Astrocyte of the cerebellum (primary cell): ENCODE measurements around the gene RFNG.
A peak's percentile ranks its signal among the peaks of the same experiment; 100 is the strongest.

ENCODE experiments used
- DNase-seq: peaks from one replicate; pipeline ENCODE4 v3.0.0-alpha.2; 2011; ENCODE audit warnings: low read depth
- H3K4me3 ChIP-seq: 2 replicates; pipeline ENCODE4 v1.5.1; 2011; ENCODE audit warnings: mild to moderate bottlenecking, low read depth, low read length, moderate library complexity
- in situ Hi-C: cut with HindIII; loops from 2 replicates; pipeline ENCODE4 v1.10.0; 2017; ENCODE audit warnings: low sequenced_read_pairs
- TF ChIP-seq, protein P1 (sequence below): IDR thresholded peaks from 2 replicates; pipeline ENCODE4 v1.5.1; 2012; ENCODE audit warnings: low read length, low read depth, moderate library complexity, mild to moderate bottlenecking; ENCODE audit errors: missing control alignments

The RFNG gene

GRCh38 chr17:82008941-82009405 is 42.6 kb downstream of the RFNG start:
- in situ Hi-C loops = no loop called here
- no peak overlapping the region for H3K4me3 ChIP-seq
- no peak for DNase-seq
- TF ChIP-seq, protein P1, sequence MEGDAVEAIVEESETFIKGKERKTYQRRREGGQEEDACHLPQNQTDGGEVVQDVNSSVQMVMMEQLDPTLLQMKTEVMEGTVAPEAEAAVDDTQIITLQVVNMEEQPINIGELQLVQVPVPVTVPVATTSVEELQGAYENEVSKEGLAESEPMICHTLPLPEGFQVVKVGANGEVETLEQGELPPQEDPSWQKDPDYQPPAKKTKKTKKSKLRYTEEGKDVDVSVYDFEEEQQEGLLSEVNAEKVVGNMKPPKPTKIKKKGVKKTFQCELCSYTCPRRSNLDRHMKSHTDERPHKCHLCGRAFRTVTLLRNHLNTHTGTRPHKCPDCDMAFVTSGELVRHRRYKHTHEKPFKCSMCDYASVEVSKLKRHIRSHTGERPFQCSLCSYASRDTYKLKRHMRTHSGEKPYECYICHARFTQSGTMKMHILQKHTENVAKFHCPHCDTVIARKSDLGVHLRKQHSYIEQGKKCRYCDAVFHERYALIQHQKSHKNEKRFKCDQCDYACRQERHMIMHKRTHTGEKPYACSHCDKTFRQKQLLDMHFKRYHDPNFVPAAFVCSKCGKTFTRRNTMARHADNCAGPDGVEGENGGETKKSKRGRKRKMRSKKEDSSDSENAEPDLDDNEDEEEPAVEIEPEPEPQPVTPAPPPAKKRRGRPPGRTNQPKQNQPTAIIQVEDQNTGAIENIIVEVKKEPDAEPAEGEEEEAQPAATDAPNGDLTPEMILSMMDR = no peak

DNA sequence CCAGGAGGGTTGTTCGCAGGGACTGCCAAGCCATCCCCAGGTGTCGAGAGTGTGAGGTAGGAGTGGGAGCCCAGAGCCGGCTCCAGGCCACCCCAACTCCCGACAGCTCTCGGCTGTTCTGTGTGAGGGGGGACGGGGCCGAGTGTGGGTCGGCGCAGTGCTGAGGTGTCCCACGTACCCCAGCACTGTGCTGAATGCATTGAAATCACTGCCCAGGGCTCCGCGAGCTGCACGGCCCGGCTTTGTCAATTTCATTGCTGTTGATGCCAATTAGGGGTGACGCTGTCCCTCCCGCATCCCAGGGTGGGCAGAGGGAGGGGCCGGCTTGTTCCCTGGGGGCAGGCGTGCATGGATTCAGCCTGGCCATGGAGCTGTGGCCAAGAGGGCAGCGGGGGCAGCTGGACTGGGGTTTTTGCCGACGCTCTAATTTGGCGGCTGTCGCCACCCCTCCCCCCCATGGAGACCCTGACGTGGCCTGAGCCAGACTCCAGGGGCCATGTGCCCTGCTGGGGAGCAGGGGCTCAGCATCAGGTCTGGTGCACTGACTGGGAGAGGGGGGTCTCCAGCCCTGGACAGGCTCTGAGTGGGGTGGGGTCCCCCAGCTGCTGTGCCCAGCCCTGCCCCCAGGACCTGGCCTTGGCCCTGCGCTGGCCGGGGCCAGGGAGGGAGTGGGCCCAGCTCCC is 43.2 kb downstream of the RFNG start:
- TF ChIP-seq, protein P1 = no peak
- in situ Hi-C loops = no loop called here
- no peak overlapping the region for H3K4me3 ChIP-seq
- DNase-seq = no peak

DNA sequence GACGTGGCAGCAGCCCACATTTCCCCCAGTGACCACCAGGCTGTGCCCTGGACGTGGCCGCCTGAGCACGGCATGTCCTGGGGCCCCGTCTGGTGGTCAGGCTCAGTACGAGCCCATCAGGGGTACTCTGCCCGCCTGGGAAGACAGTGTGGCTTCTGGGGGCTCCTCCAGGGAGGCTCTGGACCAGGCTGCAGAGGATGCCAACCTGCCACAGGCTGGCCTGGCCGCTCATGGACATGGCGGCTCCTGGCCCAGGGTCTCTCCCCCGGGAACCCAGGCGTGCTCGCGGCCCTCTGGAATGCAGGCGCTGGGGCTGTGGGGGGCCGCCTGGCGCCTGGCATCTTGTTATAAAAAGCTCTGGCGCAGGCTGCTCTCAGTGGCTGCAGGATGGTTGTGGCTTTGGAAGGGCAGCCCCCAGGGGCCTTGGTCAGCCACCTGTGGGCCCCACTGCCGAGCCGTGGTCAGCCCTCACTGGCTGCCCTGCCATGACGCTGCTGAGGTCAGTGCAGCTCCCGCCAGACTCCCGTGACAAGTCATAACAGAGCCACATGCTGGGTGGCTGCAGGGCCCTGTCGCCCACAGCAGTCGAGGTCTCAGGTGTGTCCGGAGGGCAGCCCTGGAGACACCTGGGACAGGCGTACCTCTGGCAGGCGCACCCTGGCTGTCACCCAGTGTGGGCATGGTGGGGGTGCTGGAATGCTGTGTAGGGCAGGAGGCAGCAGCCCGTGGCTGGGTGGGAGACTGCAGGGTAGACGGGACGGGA is 43.9 kb downstream of the RFNG start:
- no peak for DNase-seq
- in situ Hi-C loops = no loop called here
- H3K4me3 ChIP-seq = no peak overlapping the region
- TF ChIP-seq, protein P1 = peak; percentile 56

GRCh38 chr17:82007228-82007494 is 44.5 kb downstream of the RFNG start:
- TF ChIP-seq, protein P1 = no peak
- H3K4me3 ChIP-seq = no peak overlapping the region
- in situ Hi-C loops = no loop called here
- no peak for DNase-seq

- in situ Hi-C loops = no loop called here
These were observed 45.0 kb downstream of the RFNG start for GRCh38 chr17:82006468-82007227.

More at GRCh38 chr17:82006468-82007227, 45.0 kb downstream of the RFNG start:
- TF ChIP-seq, protein P1 = no peak
- no peak for DNase-seq
- no peak overlapping the region for H3K4me3 ChIP-seq
